Posterior vena cava (tissue), 2 donors: Measurements from ENCODE around the gene WDR18. TPM values are rescaled to one million over a fixed set of nuclear protein-coding genes. Genes with fewer than 3 reads are reported as not detected.
A peak's percentile ranks its signal among the peaks of the same experiment; 100 is the strongest.

Source experiments
- DNase-seq: peaks from one replicate; pipeline ENCODE4 v3.0.0-alpha.2; 2020; ENCODE audit warnings: low spot score
- intact Hi-C, 2 donors: fragments of 100-400 bp; cut with DNase I; formaldehyde crosslinking; loops; one replicate each; pipeline versions ENCODE4 v1.14.1 to v1.14.2; 2022 to 2023
- long read RNA-seq, 2 donors: library from polyadenylated mRNA; unstranded; transcript quantifications; one replicate each; pipeline ENCODE4 v2.0.0, GENCODE V29; 2020 to 2021
- total RNA-seq, 2 donors: library from RNA; stranded (reverse); fragmentation: NEBNext Ultra II Directional; extraction: Animal tissue kit (Norgen Biotek cat#: 25700); gene quantifications; one replicate each; pipeline ENCODE4 v1.2.1, GENCODE V29; 2021
- donor health status: DM: yes; HTN: yes; CAD: no.
- donor health status: DM: yes; HTN: yes; CAD: no.

Gene WDR18, protein sequence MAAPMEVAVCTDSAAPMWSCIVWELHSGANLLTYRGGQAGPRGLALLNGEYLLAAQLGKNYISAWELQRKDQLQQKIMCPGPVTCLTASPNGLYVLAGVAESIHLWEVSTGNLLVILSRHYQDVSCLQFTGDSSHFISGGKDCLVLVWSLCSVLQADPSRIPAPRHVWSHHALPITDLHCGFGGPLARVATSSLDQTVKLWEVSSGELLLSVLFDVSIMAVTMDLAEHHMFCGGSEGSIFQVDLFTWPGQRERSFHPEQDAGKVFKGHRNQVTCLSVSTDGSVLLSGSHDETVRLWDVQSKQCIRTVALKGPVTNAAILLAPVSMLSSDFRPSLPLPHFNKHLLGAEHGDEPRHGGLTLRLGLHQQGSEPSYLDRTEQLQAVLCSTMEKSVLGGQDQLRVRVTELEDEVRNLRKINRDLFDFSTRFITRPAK
- total RNA-seq = 10 to 100 TPM; 13.4 to 17.2 TPM
- long read RNA-seq, donor 1, transcript WDR18-202 (10 exons, 1,608 nt) = major isoform, 13 of 22 reads
- long read RNA-seq, donor 1, partial matches to known transcripts = 6 of 22 reads
- long read RNA-seq, donor 1, other reads (novel, unspliced or antisense) = 3 of 22 reads
- long read RNA-seq, donor 2, transcript WDR18-202 (10 exons, 1,608 nt) = major isoform, 80 of 100 reads
- long read RNA-seq, donor 2, partial matches to known transcripts = 1 of 100 reads
- long read RNA-seq, donor 2, other reads (novel, unspliced or antisense) = 14 of 100 reads

DNA sequence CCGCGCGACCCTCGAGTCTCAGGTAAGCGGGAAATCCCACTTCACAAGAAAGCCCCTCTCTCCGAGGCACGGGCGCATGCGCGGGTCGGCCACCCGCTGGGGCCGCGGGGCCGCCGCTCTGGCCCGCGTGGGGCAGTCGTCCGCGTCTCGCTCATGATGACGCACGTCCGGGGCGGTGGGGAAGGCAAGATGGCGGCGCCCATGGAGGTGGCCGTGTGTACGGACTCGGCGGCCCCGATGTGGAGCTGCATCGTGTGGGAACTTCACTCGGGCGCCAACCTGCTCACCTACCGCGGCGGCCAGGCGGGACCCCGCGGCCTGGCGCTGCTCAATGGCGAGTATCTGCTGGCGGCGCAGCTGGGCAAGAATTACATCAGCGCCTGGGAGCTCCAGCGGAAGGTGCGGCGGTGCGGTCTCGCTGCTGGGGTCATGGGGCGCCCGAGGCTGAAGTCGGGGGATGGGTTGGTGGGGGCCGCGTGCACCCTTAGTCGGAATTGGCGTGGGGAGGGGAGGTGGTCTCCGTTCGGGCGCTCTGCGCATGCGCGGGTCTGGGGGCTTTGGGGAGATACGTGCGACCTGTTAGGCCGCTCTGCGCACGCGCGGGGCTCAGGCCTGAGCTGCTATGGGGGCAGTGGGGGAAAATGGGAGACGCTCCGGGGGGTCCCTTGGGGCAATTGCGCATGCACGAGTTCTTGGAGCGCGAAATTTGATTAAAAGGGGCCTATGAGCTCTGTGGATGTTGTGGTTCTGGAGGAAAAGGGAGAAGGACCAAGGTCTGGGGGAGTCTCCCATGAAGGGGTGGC lies at the start of gene WDR18:
Gene WDR18 (plus strand): TSS at position 181 of the 803 bp plus-strand sequence. CDS start 9 bp downstream, at position 190.
- DNase-seq = peak; percentile 98
- intact Hi-C loops = loop anchor here in 1 of 2 donors (10.0 kb wide), 1 partner anchor 130 kb away; the partner anchor contains the start of genes CFD and ELANE

DNA sequence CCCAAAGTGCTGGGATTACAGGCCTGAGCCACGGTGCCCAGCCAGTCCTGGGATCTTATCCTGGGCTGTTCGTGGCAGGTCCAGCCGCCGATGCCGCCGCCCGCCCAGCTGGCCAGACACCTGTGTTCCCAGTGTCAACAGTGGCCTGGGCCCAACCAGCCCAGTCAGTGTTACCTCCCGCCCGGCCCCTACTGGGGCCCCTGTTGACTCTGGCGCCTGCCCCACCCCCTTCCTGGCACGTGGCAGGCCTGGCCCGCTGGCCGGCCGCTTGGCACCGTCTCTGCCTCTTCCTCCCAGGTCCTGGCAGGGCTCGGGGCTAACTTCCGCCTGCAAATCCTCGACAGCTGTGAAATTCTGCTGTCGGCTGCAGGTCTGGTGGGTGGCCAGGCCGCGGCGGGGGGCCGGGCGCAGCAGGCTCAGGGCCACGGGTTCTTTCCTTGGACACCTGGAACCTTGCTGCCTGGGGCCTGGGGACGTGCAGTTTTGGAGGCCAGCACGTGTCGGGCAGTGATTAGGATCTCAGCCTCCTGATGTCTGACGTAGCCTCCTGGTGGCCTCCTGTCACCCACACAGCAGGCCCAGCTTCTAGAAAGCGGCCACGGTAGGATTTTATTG lies 49.2 kb upstream of the WDR18 start:
- intact Hi-C loops = no loop called here

DNA sequence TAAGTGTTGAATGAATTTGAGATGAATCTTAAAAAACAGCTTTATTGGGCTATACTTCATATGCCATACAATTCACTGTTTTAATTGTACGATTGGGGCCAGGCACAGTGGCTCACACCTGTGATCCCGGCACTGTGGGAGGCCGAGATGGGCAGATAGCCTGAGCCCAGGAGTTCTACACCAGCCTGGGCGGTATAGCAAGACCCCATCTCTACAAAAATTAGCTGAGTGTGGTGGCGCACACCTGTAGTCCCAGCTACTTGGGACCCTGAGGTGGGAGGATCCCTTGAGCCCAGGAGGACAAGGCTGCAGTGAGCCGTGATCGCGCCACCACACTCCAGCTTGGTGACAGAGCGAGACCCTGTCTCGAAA lies 48.0 kb upstream of the WDR18 start:
- intact Hi-C loops = no loop called here
- no peak for DNase-seq

More for the DNA sequence above, 49.2 kb upstream of the WDR18 start:
- DNase-seq = peak; percentile 95

DNA sequence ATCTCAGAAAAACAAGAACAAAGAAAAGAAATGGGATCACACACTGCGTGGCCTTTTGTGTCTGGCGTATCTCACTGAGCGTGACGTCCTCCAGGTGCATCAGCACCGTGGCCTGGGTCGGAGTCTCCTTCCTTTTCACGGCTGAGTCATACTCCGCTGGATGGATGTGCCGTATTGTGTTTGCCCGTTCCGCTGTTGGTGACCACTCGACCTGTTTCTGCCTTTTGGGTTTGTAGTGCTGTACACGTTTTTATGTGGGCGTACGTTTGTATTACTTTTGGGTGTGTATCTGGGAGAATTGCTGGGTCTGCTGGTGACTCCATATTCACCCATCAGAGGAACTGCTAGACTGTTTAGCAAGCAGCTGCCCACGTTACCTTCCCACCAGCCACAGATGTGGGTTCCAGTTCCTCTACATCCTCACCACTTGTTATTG lies 46.9 kb upstream of the WDR18 start:
- intact Hi-C loops = no loop called here
- DNase-seq = no peak

DNA sequence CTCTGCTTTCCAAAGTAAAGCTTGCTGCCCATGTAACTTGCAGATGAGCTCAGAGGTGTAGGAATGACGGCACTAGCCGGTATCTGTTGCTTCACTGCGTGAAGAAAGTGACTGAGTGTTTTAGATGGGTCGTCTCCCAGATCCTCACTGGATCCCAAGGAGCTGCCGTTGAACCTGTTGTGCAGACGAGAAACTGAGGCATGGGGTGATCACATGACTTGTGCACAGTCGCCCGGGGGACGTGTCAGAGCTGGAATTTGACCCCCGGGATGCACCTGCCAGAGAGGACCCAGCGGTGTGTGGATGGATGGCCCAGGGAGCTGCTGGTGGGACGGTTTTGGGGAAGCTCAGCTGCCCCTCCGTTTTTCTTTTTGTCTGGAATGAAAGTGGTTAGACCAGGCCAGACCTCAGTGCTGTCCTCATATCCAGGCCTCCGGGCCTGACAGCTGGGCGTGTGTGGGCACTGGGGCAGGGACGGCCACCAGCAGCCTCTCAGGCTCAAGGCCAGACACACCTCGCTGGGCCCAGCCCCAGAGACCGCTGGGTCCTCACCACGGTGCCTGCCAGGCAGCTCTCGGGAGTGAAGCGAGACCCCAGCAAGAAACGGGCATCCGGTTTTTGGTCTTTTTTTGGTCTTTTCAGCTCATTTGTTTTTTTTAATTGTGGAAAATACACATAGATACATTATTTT lies 45.8 kb upstream of the WDR18 start:
- intact Hi-C loops = no loop called here
- no peak for DNase-seq

DNA sequence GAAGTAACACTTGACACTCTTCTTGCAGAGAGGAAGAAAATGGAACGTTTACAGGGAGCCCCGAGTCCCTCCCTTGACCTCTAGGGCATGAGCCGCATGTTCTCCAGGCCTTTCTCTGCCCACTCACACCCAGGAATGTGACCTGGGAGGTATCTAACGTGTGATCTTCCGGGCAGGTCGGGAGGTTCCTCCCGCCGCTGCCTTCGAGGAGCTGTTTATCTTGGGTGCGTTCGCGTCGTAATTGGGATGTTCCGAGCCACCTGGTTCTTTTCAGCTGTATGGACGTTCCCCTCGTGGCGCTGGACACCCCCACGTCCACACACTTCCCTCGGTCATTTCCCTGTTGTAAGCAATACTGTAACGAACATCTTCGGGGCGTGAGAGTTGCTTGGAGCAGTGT lies 44.7 kb upstream of the WDR18 start:
- intact Hi-C loops = no loop called here
- no peak for DNase-seq

DNA sequence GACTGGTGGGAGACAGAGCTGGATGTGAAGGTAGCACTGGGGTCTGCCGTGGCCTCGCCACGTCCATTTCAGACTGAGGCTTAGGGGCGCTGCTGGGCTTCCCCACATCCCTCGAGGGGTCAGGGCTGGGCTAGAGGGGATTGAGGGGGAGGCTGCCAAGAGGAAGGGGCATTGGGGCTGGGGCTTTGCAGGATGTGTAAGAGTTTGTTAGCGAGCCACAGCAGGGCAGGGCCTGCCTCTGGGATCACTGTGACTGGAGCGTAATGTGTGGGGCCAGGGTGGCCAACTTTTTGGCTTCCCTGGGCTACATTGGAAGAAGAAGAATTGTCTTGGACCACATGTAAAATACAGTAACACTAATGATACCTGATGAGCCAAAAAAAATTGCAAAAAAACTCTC lies 44.2 kb upstream of the WDR18 start:
- no peak for DNase-seq
- intact Hi-C loops = no loop called here

DNA sequence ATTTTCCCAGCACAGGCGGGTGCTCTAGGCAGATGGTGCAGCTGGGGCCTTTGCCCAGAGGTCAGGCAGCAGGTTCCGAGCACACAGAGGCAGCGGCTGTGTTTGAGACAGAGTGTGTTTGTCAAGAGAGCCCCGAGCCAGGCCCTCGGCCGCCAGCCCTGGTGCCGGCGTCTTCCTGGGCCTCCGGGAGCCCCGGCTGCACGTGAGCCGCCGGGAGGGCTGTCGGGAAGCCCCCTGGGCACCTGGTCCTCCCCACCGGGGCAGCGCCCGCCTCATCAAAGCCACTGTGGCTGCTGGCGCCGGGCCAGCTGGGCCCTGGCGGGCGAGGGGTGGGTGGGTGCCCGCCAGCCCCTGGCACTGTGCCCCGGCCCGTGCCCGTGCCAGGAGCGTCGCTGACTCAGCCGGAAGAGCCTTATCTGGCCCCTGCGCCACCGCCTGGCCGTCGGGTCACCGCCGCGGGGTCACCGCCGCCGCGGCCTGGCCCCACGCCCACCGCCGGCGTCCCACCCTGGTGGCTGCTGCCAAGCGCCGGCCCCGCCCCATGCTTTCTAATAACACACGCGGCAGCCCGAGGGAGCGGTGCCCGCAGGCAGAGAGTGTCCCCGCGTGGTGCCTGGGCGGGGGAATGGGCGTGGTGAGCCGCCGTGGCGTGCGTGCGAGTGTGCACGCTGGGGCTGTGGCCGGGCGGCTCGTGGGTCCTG lies 43.4 kb upstream of the WDR18 start:
- intact Hi-C loops = no loop called here
- DNase-seq = peak; percentile 92

DNA sequence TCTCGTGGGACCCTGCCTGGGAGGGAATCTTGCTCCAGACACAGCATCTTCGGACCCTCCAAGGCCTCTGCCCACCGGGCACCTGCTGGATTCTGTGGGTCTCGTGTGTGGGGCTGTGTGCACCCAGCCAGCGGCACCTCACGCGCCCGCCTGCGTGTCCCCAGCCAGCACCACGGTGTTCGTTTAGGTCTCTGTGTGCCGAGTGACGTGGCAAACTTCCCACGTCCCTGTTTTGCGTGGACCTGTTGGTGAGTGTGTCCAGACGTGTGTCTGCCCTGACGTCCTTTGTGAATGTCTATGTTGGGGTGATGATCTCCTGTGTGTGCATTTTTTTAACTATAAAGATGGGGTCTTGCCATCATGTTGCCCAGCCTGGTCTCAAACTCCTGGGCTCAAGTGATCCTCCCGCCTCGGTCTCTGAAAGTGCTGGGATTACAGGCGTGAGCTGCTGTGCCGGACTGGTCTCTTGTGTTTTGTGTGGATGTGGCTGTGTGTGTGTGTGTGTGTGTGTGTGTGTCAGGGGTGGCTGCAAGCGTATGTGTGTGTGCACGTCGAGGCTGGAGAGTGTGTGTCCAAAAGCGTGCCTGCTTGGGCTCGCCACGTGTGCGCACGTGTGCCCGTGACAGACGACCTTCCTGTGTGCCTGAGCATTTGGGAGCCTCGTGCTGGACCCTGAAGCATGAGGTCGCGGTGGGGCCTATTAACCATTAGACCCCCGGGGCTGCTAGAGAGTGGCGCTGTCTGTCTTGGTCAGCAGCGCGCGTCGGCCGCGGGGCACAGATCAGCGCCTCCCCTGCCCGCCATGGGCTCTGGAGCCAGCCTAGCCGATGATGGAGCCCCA lies 42.6 kb upstream of the WDR18 start:
- intact Hi-C loops = no loop called here
- no peak for DNase-seq

DNA sequence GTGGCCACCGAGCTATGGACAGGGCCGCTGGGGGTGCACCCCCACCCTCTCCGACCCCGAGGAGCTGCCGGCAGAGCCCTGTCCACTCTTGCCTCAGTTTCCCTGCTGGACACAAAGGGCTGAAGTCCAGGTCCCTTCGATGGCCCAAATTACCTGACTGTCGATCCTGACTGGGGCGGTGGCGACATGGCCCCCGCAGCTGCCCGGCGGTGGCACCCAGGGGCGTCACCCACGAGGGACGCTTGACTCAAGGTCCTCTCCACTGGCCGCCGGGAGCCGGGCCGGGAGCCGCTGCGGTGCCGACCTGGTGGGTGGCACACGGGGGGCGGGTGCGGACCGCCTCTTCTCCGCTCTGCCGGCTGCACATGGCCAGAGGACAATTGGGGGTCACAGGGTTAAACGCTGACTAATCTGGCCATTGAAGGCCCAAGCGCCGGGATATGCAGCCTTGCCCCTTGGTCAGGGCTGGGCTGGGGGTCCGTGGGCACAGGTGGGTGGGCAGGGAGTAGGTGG lies 42.0 kb upstream of the WDR18 start:
- intact Hi-C loops = no loop called here
- DNase-seq = no peak

DNA sequence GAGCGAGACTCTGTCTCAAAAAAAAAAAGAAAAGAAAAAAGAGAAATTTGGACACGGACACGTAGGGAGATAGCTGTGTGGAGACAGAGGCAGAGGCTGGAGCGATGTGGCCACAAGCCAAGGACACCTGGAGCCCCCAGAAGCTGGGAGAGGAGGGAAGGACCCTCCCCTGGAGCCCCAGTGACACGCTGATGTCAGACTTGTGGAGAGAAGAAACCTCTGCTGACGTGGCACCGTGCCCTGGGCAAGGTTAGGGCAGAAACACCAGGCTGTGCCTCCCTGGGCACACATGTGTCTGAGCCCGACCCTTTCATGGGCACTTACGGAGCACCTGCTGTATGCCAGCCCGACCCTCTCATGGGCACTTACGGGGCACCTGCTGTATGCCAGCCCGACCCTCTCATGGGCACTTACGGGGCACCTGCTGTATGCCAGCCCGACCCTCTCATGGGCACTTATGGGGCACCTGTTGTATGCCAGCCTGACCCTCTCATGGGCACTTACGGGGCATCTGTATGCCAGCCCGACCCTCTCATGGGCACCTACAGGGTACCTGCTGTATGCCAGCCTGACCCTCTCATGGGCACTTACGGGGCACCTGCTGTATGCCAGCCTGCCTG lies 40.5 kb upstream of the WDR18 start:
- intact Hi-C loops = no loop called here
- DNase-seq = no peak

DNA sequence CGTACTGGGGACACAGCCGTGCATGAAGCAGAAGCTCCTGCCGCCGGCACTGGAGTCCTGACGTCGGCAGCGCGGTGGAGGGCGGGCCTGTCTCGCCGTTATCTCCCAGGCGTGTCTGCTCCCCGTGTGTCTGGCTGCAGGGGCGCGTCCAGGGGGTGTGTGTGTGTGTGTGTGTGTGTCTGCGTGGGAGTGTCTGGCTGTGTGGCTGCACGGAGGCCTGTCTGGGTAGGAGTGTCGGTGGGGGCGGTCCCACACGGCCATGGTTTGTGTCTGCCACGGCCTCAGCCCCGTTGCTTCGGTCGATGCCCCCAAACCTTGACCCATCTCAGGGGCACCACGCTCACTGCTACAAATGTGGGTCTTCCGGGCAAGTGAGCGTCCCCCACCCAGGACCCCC lies 40.0 kb upstream of the WDR18 start:
- intact Hi-C loops = no loop called here
- no peak for DNase-seq

DNA sequence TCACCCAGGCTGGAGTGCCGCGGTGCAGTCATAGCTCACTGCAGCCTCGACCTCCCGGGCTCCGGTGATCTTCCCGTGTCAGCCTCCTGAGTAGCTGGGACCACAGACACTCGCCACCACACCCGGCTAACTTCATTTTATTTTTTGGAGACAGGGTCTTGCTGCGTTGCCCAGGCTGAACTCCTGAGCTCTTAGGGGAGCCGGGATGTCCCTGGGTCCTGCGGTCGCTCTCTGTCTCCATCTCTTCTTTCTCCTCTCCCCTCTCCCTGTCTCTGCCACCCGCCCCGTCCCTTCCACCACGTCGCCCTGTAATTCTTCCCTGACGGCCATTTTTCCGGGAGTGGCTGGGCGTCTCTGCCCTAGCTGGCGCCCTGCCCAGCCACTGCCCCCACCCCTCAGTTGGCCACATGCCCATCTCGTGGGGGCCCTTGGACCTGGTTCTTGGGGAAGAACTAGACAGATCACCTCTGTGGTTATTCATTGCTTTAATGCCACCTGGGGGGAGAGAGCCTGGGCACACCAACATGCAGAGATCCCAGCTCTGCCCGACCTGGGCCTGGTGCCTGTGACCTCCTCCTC lies 39.4 kb upstream of the WDR18 start:
- DNase-seq = no peak
- intact Hi-C loops = no loop called here

DNA sequence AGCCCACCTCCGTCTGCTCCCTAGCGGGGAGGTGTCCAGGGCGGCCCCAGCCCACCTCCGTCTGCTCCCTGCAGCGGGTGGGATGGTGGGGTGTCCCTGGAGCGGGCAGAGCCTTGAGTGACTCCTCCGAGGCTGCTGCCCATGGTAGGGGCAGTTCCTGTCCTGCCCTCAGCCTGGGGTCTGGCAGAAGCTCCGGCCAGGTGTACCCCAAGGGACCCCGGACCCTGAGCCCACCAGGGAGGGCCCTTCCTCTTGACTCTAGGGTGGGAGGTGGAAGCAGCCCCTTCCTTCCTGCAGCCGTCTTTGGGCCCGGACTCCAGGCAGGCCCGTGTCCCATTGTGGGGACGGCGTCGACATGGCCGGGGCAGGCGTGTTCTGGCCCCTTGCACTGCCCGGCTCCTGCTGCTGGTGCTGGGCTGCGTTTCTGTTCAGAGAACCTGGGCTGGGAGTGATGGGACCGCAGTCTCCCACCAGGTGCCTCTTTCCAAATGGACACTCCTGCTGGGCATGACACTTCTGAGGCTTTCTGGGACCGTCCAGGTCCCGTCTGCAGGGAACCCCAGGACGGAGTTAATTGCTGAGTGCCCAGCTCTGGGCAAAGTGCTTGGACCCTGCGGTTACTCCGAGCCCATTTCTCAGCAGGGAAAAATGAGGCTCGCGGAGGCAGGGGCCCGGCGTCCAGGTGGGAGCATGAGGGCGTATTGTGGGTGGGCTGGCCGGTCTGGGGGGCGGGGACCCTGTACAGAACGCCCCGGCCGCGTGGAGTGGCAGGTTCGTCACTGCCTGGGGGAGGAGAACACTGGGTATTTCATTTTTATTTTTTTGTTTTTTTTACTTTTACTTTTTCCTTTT lies 38.5 kb upstream of the WDR18 start:
- intact Hi-C loops = no loop called here
- DNase-seq = no peak

DNA sequence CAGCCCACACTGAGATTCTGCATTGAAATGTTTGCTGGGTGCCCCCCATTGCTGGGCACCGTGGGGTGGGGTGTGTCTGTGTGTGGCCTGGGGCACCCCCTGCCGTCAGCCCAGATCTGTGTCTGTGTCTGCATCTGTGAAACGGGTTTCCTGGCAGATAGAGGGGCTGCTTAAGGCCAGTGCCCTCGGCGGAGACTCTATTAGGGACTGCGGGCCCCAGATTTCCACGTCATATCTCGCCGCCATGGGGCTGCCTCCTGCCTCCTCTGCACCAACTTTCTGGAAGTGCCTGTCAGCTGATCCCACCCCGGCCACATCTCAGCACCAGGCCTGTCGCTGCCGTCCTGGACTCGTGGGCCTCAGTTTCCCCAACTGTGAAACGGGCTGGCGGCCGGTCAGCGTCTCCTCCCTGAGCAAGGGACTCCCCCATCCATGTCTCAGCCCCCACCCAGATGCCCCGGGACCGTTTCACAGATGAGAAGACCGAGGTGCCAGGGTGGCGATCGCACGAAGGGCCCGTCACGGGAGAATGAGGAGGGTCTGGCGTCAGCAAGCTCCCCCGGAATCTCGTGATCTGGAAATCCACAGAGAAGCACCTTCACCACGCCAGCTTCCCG lies 36.9 kb upstream of the WDR18 start:
- intact Hi-C loops = no loop called here
- DNase-seq = no peak
